HEK293 (cell line): ENCODE data around the gene BBC3.

Experiments
- CTCF ChIA-PET: fragments of 350-600 bp; formaldehyde crosslinking; extraction: SDS; loops from one replicate; lab custom pipeline; 2021; ENCODE audit warnings: antibody characterized with exemption; lab: Yijun Ruan, JAX
- POLR2A ChIA-PET: fragments of 300-600 bp; formaldehyde crosslinking; extraction: SDS; loops from one replicate; lab custom pipeline; 2020; ENCODE audit warnings: antibody characterized with exemption, inconsistent platforms; lab: Yijun Ruan, JAX
- H3K27ac ChIP-seq: fragments of 200-500 bp; sonication (Bioruptor generic); 2 replicates; pipeline ENCODE4 v1.5.1; 2014; ENCODE audit warnings: low read depth, low read length, control low read depth, inconsistent platforms; ENCODE audit errors: extremely low read depth
- H3K36me3 ChIP-seq, 2 experiments: fragments of 200-500 bp in 1 of 2; sonication (Bioruptor generic) in 1 of 2; 1 replicate in 1 of 2; 2 replicates in 1 of 2; pipeline ENCODE4 v1.5.1; 2014 to 2017; ENCODE audit warnings: inconsistent platforms in 2 of 2, low read length in 2 of 2; ENCODE audit not compliant: control insufficient read depth in 2 of 2, insufficient read depth in 1 of 2
- H3K4me1 ChIP-seq: fragments of 200-500 bp; sonication (Bioruptor generic); 2 replicates; pipeline ENCODE4 v1.5.1; 2014; ENCODE audit warnings: mild to moderate bottlenecking, low read length, inconsistent platforms; ENCODE audit not compliant: control insufficient read depth, insufficient read depth
- H3K4me3 ChIP-seq: 2 replicates; pipeline ENCODE4 v1.5.1; 2011; ENCODE audit warnings: low read depth, mild to moderate bottlenecking, control low read depth, low read length, moderate library complexity
- H3K9me3 ChIP-seq: fragments of 200-500 bp; sonication (Bioruptor generic); 2 replicates; pipeline ENCODE4 v1.5.1; 2014; ENCODE audit warnings: low read depth, low read length, inconsistent platforms; ENCODE audit not compliant: control insufficient read depth, insufficient read depth
- ATF2 ChIP-seq: fragments of 450-650 bp; formaldehyde crosslinking; IDR thresholded peaks from 2 replicates; pipeline ENCODE4 v1.5.1; 2016; ENCODE audit warnings: missing biosample characterization, missing genetic modification characterization, low read depth
- SP2 ChIP-seq: fragments of 450-650 bp; formaldehyde crosslinking; IDR thresholded peaks from 2 replicates; pipeline ENCODE4 v1.5.1; 2016; ENCODE audit warnings: missing biosample characterization, missing genetic modification characterization
- ZNF18 ChIP-seq: fragments of 450-650 bp; formaldehyde crosslinking; IDR thresholded peaks from 2 replicates; pipeline ENCODE4 v1.5.1; 2016; ENCODE audit warnings: missing biosample characterization, missing genetic modification characterization
- ZNF560 ChIP-seq: fragments of 450-650 bp; formaldehyde crosslinking; IDR thresholded peaks from 2 replicates; pipeline ENCODE4 v1.5.1; 2017; ENCODE audit warnings: missing biosample characterization, missing genetic modification characterization, borderline replicate concordance
- ZSCAN4 ChIP-seq: fragments of 450-650 bp; formaldehyde crosslinking; IDR thresholded peaks from 2 replicates; pipeline ENCODE4 v1.5.1; 2017; ENCODE audit warnings: missing biosample characterization, missing genetic modification characterization
- TF ChIP-seq, protein P1 (sequence below): fragments of 450-650 bp; formaldehyde crosslinking; IDR thresholded peaks from 2 replicates; pipeline ENCODE4 v1.5.1; 2016; ENCODE audit warnings: missing biosample characterization, missing genetic modification characterization
- TF ChIP-seq, protein P2 (sequence below): fragments of 450-650 bp; formaldehyde crosslinking; IDR thresholded peaks from 2 replicates; pipeline ENCODE4 v1.5.1; 2016; ENCODE audit warnings: missing biosample characterization, missing genetic modification characterization, borderline replicate concordance
- TF ChIP-seq, protein P3 (sequence below): fragments of 450-650 bp; formaldehyde crosslinking; conservative IDR thresholded peaks from 2 replicates; pipeline ENCODE4 v1.5.1; 2016; ENCODE audit warnings: low read depth, missing biosample characterization, missing genetic modification characterization
- TF ChIP-seq, protein P4 (sequence below): fragments of 450-650 bp; formaldehyde crosslinking; IDR thresholded peaks from 2 replicates; pipeline ENCODE4 v1.5.1; 2016; ENCODE audit warnings: missing biosample characterization, missing genetic modification characterization

BBC3 gene

GRCh38 chr19:47272448-47273312 lies 41.7 kb upstream of the BBC3 start (continued):
- TF ChIP-seq, protein P1, sequence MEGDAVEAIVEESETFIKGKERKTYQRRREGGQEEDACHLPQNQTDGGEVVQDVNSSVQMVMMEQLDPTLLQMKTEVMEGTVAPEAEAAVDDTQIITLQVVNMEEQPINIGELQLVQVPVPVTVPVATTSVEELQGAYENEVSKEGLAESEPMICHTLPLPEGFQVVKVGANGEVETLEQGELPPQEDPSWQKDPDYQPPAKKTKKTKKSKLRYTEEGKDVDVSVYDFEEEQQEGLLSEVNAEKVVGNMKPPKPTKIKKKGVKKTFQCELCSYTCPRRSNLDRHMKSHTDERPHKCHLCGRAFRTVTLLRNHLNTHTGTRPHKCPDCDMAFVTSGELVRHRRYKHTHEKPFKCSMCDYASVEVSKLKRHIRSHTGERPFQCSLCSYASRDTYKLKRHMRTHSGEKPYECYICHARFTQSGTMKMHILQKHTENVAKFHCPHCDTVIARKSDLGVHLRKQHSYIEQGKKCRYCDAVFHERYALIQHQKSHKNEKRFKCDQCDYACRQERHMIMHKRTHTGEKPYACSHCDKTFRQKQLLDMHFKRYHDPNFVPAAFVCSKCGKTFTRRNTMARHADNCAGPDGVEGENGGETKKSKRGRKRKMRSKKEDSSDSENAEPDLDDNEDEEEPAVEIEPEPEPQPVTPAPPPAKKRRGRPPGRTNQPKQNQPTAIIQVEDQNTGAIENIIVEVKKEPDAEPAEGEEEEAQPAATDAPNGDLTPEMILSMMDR = 0 out of 2 replicates have a peak, but pooled peaks have one; percentile 17
- TF ChIP-seq, protein P2, sequence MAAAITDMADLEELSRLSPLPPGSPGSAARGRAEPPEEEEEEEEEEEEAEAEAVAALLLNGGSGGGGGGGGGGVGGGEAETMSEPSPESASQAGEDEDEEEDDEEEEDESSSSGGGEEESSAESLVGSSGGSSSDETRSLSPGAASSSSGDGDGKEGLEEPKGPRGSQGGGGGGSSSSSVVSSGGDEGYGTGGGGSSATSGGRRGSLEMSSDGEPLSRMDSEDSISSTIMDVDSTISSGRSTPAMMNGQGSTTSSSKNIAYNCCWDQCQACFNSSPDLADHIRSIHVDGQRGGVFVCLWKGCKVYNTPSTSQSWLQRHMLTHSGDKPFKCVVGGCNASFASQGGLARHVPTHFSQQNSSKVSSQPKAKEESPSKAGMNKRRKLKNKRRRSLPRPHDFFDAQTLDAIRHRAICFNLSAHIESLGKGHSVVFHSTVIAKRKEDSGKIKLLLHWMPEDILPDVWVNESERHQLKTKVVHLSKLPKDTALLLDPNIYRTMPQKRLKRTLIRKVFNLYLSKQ = no peak
- TF ChIP-seq, protein P3, sequence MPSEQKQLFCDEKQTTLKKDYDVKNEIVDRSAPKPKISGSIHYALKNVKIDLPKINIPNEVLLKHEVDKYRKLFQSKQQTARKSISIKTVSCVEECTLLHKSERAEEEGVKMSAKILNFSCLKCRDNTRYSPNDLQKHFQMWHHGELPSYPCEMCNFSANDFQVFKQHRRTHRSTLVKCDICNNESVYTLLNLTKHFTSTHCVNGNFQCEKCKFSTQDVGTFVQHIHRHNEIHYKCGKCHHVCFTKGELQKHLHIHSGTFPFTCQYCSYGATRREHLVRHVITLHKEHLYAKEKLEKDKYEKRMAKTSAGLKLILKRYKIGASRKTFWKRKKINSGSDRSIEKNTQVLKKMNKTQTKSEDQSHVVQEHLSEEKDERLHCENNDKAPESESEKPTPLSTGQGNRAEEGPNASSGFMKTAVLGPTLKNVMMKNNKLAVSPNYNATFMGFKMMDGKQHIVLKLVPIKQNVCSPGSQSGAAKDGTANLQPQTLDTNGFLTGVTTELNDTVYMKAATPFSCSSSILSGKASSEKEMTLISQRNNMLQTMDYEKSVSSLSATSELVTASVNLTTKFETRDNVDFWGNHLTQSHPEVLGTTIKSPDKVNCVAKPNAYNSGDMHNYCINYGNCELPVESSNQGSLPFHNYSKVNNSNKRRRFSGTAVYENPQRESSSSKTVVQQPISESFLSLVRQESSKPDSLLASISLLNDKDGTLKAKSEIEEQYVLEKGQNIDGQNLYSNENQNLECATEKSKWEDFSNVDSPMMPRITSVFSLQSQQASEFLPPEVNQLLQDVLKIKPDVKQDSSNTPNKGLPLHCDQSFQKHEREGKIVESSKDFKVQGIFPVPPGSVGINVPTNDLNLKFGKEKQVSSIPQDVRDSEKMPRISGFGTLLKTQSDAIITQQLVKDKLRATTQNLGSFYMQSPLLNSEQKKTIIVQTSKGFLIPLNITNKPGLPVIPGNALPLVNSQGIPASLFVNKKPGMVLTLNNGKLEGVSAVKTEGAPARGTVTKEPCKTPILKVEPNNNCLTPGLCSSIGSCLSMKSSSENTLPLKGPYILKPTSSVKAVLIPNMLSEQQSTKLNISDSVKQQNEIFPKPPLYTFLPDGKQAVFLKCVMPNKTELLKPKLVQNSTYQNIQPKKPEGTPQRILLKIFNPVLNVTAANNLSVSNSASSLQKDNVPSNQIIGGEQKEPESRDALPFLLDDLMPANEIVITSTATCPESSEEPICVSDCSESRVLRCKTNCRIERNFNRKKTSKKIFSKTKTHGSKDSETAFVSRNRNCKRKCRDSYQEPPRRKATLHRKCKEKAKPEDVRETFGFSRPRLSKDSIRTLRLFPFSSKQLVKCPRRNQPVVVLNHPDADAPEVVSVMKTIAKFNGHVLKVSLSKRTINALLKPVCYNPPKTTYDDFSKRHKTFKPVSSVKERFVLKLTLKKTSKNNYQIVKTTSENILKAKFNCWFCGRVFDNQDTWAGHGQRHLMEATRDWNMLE (tag by site-specific recombination) = no peak
- no peak for TF ChIP-seq ZNF18 (tag by site-specific recombination)
- no peak for TF ChIP-seq ZNF560 (tag by site-specific recombination)

DNA sequence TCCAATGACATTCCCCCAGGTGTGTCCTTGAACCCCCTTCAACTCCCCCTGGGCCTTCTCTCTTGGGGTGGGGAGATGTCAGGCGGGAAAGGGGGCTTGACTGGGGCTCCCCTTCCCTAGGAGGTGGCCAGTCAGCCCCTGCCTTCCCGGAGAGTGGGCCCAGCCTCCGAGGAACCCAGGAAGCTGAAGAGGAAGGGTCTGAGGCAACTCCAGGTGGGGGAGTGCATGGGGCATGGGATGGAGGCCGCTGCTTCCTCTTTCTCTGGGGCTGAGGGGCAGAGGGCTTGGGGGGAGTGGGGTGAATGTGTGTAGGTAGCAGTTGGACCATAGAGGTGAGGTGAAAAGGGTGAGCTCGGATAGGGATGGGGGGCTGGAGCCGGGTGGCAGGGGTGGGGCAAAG lies 41.0 kb upstream of the BBC3 start:
- no peak overlapping the region for H3K27ac ChIP-seq
- H3K36me3 ChIP-seq = peaks cover 23 to 24% of the 10 kb centered on the region in 2 experiments
- CTCF ChIA-PET = interaction anchor here (0.6 to 1.4 kb wide), 2 partner anchors 27 to 60 kb away, joined by 4 to 6 read pairs; no protein-coding TSS in a partner anchor
- H3K4me1 ChIP-seq = peaks cover 11% of the 10 kb centered on the region
- no peaks in the 10 kb centered on the region for H3K9me3 ChIP-seq
- POLR2A ChIA-PET = interaction anchor here (1.4 to 2.0 kb wide), 2 partner anchors 9 to 15 kb away, joined by 3 to 21 read pairs; partner anchors contain the start of gene CCDC9
- no peak for TF ChIP-seq ZSCAN4 (tag by site-specific recombination)
- TF ChIP-seq, protein P4, sequence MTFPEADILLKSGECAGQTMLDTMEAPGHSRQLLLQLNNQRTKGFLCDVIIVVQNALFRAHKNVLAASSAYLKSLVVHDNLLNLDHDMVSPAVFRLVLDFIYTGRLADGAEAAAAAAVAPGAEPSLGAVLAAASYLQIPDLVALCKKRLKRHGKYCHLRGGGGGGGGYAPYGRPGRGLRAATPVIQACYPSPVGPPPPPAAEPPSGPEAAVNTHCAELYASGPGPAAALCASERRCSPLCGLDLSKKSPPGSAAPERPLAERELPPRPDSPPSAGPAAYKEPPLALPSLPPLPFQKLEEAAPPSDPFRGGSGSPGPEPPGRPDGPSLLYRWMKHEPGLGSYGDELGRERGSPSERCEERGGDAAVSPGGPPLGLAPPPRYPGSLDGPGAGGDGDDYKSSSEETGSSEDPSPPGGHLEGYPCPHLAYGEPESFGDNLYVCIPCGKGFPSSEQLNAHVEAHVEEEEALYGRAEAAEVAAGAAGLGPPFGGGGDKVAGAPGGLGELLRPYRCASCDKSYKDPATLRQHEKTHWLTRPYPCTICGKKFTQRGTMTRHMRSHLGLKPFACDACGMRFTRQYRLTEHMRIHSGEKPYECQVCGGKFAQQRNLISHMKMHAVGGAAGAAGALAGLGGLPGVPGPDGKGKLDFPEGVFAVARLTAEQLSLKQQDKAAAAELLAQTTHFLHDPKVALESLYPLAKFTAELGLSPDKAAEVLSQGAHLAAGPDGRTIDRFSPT (tag by site-specific recombination) = 0 out of 2 replicates have a peak, but pooled peaks have one; percentile 35
- TF ChIP-seq ATF2 = no peak
- TF ChIP-seq SP2 (tag by site-specific recombination) = no peak
- no peak overlapping the region for H3K4me3 ChIP-seq
